Skeletal muscle cell (primary cell): ENCODE measurements around the gene FBLN1.
"Not testable (repeated sequence)": the region's sequence is repeated elsewhere in the genome, so short reads cannot be mapped to it uniquely, and the experiment has no call there.

Source experiments
- DNase-seq: peaks from one replicate; pipeline ENCODE4 v3.0.0-alpha.2; 2010; ENCODE audit warnings: low read depth
- H3K4me3 ChIP-seq: 2 replicates; pipeline ENCODE4 v1.5.1; 2011; ENCODE audit warnings: low read depth, mild to moderate bottlenecking, control low read depth, low read length, moderate library complexity

The FBLN1 gene

DNA sequence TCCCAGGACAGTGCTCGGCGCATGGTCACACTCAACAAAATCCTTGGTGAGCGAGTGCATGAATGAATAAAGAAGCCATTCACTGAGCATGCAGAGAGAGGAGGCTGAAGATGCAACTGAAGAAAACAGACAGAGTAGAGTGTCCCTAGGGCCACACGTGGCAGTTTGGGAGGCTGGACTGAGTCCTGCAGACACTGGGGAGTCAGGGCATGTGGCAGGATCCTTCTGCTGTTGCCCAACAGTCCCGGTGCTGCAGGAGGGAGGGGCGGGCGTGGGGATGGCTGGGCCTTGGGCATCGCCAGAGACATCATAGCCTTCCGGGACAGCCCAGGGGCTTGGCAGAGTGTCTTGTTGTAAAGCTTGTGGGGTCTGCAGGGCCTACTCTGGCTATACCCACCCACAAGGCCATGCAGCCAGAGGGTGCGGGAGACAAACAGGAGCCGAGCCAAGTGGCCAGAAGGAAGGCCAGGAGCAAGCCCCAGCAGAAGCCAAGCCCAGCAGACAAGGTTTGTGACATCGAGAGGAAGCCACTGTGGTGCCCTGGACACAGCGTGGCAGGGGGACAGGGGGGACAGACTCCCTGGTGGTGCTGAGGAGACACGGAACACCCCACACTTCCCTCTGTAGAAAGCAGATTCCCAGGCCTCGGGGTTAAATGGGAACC, 26.7 kb upstream of the FBLN1 start:
- DNase-seq = no peak
- no peak overlapping the region for H3K4me3 ChIP-seq

DNA sequence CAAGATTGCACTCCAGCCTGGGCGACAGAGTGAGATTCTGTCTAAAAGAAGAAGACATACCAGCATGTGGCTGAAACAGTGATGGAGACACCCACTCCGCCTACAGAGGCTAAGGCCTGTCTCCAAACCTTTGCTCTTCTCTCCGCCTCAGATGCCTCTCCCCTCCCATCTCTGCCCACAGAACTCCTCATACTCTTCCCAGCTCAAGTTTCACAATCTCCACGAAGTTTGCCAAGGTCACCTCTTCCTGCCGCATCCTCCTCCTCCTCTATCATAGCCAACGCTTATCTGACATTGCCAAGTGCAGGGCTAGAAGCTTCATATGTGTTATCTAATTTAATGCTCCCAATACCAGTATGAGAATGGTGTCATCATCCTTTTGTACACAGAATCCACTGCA, 25.9 kb upstream of the FBLN1 start:
- no peak overlapping the region for H3K4me3 ChIP-seq
- no peak for DNase-seq

DNA sequence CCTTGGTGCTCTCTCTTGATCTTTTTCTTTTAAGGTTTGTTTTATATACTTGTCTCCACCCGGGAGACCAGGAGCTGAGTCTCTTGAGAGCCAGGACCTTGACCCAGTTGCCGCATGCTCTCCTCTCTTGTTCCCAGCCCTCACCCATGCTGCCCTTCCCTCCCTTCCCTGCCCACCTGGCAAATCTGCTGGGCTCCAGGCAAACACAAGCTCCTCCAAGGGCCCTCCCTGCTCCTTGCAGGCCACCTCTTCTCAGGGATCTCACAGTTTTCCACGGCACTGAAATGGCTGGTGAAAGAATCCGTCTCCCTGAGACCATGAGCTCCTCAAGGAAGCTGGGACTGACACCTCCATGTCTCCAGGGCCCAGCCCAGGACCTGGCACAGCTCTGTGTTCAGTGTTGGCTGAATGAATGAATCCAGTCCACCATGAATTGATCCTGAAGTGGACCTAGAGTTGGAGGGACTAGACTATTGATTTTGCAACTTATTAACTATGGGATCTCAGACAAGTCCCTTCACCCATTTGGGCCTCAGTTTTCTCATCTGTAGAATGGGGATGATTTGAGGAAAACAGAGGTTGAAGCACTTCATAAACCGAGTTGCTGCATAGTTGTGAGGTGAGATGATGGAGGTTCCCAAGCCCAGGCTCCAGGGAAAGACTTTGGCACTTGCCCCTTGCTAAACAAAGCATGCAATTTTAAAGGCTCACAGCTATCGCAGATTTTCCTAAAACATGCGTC, 25.1 kb upstream of the FBLN1 start:
- H3K4me3 ChIP-seq = no peak overlapping the region
- DNase-seq = no peak

DNA sequence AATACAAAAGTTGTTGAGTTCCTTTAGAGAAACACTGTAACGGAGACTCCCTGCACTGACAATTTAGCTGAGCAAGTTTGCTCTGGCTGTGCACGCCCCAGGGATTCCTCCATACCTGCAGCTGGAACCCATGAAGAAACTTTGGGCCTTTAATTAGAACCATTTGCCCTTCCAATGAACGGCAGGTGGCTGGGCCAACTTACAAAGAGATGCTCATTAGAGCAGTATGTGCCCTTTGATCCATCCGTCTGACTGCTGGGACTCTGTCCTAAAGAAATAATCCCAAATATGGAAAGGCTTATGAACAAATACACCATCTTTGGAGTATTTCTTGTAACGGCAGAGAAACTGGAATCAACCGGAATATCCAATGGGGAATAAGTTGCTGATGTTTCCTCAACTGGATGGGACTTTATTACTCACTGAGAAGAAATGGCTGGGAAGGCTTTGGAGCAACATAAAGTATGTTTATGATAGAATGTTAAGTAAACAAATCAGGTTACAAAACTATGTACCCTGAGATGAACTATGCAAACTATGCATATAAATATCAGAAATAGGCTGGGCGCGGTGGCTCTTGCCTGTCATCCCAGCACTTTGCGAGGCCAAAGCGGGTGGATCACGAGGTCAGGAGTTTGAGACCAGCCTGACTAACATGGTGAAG, 24.4 kb upstream of the FBLN1 start:
- DNase-seq = peak; percentile 79
- H3K4me3 ChIP-seq = no peak overlapping the region

DNA sequence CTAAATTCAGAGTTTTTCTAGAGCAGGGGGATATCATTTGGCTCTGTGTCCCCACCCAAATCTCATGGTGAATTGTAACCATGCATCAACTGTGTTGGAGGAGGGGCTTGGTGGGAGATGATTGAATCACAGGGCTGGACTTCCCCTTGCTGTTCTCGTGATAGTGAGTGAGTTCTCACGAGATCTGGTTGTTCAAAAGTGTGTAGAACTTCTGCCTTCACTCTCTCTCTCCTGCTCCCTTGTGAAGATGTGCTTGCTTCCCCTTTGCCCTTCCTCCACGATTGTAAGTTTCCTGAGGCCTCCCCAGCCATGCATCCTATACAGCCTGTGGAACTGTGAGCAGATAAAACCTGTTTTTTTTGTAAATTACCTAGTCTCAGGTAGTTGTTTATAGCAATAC, 22.0 kb upstream of the FBLN1 start:
- no peak overlapping the region for H3K4me3 ChIP-seq
- no peak for DNase-seq

DNA sequence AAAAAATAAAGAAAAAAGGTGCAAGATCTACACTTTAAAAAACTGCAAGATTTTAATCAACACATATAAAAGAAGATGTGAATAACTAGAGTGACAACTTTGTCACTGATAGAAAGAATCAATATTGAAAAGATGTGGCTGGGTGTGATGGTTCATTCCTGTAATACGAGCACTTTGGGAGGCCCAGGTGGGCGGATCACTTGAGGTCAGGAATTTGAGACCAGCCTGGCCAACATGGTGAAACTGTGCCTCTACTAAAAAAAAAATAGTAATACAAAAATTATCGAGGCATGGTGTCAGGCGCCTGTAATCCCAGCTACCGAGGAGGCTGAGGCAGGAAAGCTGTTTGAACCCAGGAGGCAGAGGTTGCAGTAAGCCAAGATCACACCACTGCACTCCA, 21.0 kb upstream of the FBLN1 start:
- DNase-seq = no peak
- no peak overlapping the region for H3K4me3 ChIP-seq

DNA sequence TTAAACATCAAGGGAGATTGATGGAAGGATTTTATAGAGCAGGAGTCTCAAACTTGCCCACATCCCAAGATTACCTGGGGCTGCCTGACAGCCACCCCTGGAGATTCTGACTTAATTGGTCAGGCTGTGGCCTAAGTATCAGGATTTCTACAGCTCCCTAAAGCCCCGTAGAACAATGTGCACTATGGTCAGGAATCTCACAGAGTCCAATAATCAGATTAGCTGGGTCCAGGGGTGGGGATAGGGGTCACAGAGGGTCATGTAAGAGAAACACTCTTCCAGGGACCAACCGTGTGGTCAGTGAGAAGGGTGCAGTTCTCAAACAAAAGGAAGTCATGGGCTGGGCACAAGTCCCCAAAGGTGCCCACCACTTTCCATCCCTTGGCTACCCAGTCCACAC, 20.5 kb upstream of the FBLN1 start:
- no peak overlapping the region for H3K4me3 ChIP-seq
- DNase-seq = no peak

DNA sequence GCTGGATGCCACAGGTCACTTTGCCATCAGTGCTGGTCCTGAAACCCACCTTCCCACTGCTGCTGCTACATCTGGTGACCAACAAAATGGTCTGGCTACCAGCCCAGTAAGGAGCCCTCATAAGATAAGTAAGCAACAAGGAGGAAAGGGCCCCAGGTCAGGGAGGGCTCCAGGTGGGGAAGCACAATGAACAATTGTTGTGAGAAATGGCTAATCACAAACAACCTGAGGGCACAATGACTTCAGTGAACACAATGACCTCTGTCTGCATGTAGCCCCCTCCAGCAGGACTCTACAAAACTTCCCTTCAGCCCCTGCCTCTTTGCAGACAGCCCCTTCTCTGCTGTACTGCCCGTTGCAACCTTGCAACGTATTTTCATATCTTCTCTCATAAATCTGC, 19.4 kb upstream of the FBLN1 start:
- no peak overlapping the region for H3K4me3 ChIP-seq
- no peak for DNase-seq

DNA sequence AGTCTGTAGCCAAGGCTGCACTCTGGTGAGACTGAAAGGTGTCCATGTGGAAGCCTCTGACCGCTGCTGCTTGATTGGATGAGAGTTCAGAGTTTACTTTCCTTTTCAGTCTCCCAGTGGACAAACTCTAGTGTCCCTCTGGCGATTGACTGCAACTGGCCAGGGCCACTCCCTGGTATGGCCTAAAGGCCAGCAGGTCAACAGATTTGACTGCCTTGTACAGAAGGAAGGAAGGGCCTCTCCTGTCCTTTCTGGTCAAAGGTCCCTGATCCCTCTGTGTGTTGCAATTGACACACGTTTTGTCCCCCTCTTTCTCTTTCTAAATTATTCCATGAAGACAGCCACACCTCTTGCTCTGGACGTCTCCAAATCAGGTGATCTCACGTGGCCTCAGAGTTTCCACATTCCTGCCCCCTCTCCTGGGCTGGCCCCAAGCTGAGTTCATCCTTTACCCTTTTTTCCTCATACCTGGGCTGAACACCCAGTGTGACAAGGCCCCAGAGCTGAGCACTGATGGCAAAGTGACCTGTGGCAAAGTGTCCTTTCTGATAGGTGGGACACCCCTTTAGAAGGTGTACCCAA, 18.7 kb upstream of the FBLN1 start:
- H3K4me3 ChIP-seq = no peak overlapping the region
- DNase-seq = no peak

DNA sequence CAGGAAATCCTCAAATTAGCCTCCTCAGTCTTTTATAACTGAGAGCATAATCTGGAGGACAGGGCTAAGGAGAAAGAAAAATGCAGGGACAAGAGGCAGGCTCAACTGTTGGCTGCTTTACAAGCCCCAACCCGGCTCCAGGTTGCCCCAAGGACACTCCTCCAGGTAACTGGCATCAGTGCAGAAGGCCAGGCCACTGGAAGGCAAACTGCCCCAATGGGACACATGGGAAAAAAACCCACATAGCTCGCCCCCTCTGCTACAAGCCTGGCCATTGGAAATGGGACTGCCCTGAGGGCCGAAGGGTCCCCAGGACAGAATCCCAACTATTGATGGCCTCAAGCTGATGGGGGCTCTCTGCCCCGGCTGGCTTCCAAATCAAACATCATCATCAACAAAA, 17.9 kb upstream of the FBLN1 start:
- H3K4me3 ChIP-seq = no peak overlapping the region
- DNase-seq = no peak

DNA sequence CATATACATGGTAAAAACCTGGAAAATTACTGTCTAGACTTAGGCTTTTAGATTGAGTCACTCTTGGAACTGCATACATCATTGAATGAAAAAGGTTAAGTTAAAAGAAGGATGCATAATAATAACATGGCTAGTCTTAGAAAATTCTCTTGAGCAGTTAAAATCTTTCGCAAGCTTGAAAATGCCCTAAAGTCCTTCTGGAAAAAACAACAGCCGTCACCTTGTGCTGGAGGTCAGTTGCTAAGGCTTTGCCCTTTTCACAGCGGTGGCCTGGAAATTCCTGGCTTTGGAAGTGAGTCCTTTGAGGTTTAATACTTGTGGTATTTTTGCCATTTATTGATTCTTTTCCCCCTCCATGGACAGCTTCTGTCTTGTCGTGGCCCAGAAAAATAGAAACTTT, 17.4 kb upstream of the FBLN1 start:
- DNase-seq = no peak
- no peak overlapping the region for H3K4me3 ChIP-seq

DNA sequence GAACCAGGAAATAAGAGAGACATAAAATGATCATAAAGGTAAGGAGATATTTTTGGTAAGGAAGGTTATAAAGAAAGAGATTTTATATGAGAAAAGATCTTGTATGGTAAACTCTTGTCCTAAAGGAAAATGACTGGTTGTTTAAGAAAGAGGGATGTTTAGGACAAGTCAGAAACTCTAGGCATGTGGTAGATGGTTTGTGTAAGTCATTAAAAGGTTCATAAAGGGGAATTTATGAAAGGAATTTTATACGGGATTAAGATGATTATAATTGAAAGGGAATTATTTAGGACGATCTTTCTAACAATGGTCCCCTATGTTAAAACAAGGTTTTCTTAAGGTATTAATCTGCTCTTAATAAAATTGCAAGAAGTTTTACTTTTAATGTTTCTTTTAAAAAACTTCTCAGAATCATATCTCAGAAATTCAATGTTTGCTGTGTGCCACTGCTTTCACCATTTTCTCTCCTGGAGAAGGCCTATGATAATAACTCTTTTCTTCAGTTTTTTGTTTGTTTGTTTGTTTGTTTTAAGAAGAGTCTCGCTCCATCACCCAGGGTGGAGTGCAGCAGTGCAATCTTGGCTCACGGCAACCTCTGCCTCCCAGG, 13.8 kb upstream of the FBLN1 start:
- no peak overlapping the region for H3K4me3 ChIP-seq
- DNase-seq = no peak

DNA sequence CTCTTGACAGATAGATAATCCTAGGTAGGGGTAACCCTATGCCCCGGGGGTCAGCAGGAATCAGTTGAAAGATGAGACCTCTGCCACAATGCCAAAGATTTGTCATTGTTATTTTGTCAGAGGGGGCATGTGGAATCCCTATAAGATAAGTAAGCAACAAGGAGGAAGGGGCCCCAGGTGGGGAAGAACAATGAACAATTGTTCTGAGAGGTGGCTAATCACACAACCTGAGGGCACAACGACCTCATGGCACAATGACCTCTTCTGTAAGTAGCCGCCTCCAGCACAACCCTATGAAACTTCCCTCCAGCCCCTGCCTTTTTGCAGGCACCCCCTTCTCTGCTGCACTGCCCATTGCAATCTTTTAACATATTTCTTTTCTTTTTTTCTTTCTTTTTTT, 11.8 kb upstream of the FBLN1 start:
- DNase-seq = no peak
- H3K4me3 ChIP-seq = no peak overlapping the region

DNA sequence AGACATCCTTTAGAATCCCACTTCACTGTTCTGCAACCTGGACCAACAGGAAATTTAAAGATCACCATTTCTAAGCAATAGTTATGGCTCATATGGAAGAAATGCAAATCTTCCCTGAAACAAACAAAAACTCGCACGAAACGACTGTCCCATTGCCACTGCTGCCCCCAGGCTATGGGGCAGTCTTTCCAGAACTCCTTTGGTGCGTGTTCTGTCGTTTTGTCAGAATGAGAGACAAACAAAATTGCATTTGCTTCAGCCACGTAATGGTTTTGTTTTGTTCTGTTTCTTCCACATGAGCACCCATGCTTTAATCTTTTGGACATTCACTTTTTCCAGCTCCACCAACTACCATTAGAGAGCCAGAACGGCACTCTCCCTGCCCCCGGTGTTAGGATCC, 10.8 kb upstream of the FBLN1 start:
- no peak for DNase-seq
- H3K4me3 ChIP-seq = no peak overlapping the region

DNA sequence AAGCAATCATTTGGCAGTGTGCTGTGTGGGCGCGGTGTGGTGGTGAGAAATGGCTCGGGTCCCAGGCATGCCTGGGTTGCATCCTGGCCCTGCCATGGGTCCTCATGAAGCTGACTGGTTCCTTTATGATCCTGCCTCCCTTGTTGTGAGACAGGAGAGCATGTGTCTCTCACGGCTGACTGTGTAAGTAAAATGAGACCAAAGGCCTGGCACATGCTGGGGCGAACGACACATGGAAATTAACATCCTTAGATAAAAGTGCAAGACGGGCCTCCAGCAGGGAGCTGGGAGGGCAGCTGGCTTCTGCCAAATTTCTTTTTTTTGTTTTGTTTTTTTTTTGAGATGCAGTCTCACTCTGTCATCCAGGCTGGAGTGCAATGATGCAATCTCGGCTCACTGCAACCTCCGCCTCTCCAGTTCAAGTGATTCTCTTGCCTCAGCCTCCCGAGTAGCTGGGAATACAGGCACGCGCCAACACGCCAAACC, 9.4 kb upstream of the FBLN1 start:
- no peak for DNase-seq
- H3K4me3 ChIP-seq = no peak overlapping the region

DNA sequence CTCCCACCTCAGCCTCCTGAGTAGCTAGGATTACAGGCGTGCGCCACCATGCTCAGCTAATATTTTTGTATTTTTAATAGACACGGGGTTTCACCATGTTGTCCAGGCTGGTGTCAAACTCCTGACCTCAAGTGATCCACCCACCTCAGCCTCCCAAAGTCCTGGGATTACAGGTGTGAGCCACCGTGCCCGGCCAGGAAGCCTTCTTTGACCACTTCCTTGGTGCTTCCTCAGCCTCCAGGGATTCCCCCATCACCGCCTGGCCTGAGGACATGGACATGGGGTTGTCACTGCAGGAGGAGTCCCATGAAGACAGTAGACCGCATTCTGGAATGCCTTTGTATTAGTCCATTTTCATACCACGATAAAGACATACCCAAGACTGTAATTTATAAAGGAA, 8.4 kb upstream of the FBLN1 start:
- not testable (repeated sequence) for H3K4me3 ChIP-seq

DNA sequence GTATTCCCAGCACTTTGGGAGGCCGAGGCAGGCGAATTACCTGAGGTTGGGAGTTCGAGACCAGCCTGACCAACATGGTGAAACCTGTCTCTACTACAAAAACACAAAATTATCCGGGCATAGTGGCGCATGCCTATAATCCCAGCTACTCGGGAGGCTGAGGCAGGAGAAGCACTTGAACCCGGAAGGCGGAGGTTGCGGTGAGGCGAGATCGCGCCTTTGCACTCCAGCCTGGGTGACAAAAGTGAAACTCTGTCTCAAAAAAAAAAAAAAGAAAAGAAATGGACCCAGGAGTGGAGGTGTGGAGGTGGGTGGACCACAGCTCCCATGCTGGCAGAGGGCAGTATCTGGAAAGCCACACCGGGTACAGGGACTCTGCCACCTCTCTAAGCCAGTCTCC, 7.1 kb upstream of the FBLN1 start:
- not testable (repeated sequence) for DNase-seq, H3K4me3 ChIP-seq

More for the DNA sequence above, 8.4 kb upstream of the FBLN1 start:
- DNase-seq = not testable (repeated sequence)

DNA sequence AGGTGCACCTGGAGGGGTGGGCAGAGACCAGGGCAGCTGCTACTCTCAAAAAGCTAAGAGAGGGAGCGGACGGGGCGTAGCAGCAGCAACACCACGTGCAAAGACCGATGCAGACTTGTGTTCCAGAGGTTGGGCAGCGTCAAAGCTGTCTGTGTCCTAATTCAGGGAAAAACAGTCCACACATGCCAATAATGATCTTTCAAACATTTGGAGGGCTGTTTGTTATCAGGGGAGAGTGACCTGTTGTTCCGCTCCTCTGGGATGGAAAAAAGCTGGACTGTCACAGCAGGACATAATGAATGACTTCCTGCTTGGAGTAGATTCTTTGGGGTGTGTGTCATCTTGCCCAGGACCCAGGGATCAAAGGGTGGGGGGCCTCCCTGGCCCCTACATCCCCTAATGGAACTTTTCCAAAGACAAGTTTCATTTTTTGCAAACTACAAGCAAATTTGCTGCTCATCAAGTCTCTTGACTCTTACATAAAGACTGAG, 6.2 kb upstream of the FBLN1 start:
- DNase-seq = no peak
- H3K4me3 ChIP-seq = no peak overlapping the region

DNA sequence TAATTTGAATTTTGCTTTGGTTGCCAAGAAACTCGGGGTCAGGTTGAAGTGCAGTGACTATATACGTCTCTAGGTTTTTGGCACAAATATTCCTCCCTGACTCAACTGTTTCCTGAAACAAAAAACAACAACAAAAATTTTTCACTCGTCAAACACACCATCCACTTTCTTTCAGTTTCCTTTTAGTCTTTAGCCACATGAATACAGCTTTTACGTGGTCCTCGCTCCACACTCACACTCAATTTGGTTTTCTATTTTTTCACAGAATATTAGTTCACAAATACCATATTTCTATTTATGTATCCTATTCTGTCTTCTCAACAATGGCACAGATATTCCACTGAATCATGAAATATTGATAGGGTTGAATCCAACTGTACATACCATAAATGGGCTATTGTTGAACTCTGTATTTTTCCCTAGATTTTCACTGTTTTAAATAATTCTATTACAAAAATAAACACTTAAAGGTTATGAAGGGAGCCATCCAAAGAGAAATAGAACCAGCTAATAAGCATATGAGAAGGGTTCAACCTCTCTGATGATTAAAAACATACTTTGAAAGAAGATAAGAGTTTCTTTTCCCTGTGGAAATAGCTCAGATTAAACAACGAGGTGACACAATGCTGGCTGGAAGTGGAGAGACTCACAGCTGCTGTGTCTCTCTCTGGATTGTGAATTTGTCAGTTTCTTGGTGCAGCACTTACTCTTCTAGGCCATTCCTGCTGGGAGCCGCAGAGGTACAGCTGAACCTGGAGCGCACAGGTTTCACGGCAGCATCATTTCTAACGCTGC, 5.1 kb upstream of the FBLN1 start:
- no peak overlapping the region for H3K4me3 ChIP-seq
- DNase-seq = no peak
